Keratinocyte (primary cell): ENCODE results near the gene NGF. TPM values are rescaled to one million over a fixed set of nuclear protein-coding genes. Genes with fewer than 3 reads are reported as not detected.

ENCODE experiments used
- DNase-seq: peaks from one replicate; pipeline ENCODE4 v3.0.0-alpha.2; 2011; ENCODE audit warnings: low read depth, missing footprints, low spot score
- FAIRE-seq: peaks from 2 replicates; lab custom pipeline; 2011; peaks lifted over from hg19 to GRCh38; lab: Jason Lieb, UNC
- H2AFZ ChIP-seq: 2 replicates; pipeline ENCODE4 v1.6.0; 2012; ENCODE audit warnings: low read length, control low read depth, inconsistent platforms; ENCODE audit not compliant: control insufficient read depth
- H3K27ac ChIP-seq: 2 replicates; pipeline ENCODE4 v1.5.1; 2011; ENCODE audit warnings: low read length; ENCODE audit not compliant: control insufficient read depth, insufficient read depth
- H3K27me3 ChIP-seq: 3 replicates; pipeline ENCODE4 v1.6.0; 2011; ENCODE audit warnings: low read length; ENCODE audit not compliant: control insufficient read depth, insufficient read depth; ENCODE audit errors: extremely low read depth
- H3K36me3 ChIP-seq, 2 experiments: 2 replicates in 1 of 2; 3 replicates in 1 of 2; pipeline ENCODE4 v1.5.1; 2011; ENCODE audit warnings: low read length in 2 of 2, mild to moderate bottlenecking in 1 of 2; ENCODE audit not compliant: control insufficient read depth in 2 of 2, insufficient read depth in 2 of 2; ENCODE audit errors: extremely low read depth in 1 of 2
- H3K4me1 ChIP-seq: 3 replicates; pipeline ENCODE4 v1.5.1; 2011; ENCODE audit warnings: low read length; ENCODE audit not compliant: control insufficient read depth, insufficient read depth; ENCODE audit errors: extremely low read depth
- H3K4me2 ChIP-seq: 3 replicates; pipeline ENCODE4 v1.6.0; 2011; ENCODE audit warnings: low read depth, low read length; ENCODE audit not compliant: control insufficient read depth, insufficient read depth; ENCODE audit errors: extremely low read depth
- H3K4me3 ChIP-seq, 3 experiments: fragments of 200-600 bp in 1 of 3; sonication (generic) in 1 of 3; 2 replicates in 2 of 3; 3 replicates in 1 of 3; pipeline ENCODE4 v1.5.1; 2011 to 2016; ENCODE audit warnings: low read length in 3 of 3, mild to moderate bottlenecking in 3 of 3, control low read depth in 2 of 3, inconsistent platforms in 1 of 3, low read depth in 1 of 3, mixed read lengths in 1 of 3, mixed run types in 1 of 3, moderate library complexity in 1 of 3; ENCODE audit not compliant: control insufficient read depth in 2 of 3, insufficient read depth in 2 of 3; ENCODE audit errors: extremely low read depth in 1 of 3
- H3K79me2 ChIP-seq: 2 replicates; pipeline ENCODE4 v1.6.0; 2012; ENCODE audit warnings: low read length; ENCODE audit not compliant: control insufficient read depth, insufficient read depth
- H3K9ac ChIP-seq: 3 replicates; pipeline ENCODE4 v1.6.0; 2011; ENCODE audit warnings: low read length; ENCODE audit not compliant: control insufficient read depth, insufficient read depth; ENCODE audit errors: extremely low read depth
- H3K9me1 ChIP-seq: 3 replicates; pipeline ENCODE4 v1.6.0; 2011; ENCODE audit warnings: low read length; ENCODE audit not compliant: control insufficient read depth, insufficient read depth; ENCODE audit errors: extremely low read depth
- H3K9me3 ChIP-seq: 2 replicates; pipeline ENCODE4 v1.5.1; 2012; ENCODE audit warnings: low read depth, low read length; ENCODE audit not compliant: control insufficient read depth
- H4K20me1 ChIP-seq: 3 replicates; pipeline ENCODE4 v1.6.0; 2011; ENCODE audit warnings: low read length; ENCODE audit not compliant: control insufficient read depth, insufficient read depth; ENCODE audit errors: extremely low read depth
- EZH2 ChIP-seq: IDR thresholded peaks from one replicate; pipeline ENCODE4 v1.6.1; 2012; ENCODE audit warnings: inconsistent platforms, mild to moderate bottlenecking, low read length, moderate library complexity
- dilution Hi-C: fragments of 300-500 bp; cut with MboI; formaldehyde crosslinking; loops from one replicate; pipeline ENCODE4 v1.7.0; 2020; ENCODE audit warnings: low sequenced_read_pairs; ENCODE audit not compliant: extremely low pct_ligation_motif_present
- polyA plus RNA-seq, 5 experiments: library from polyadenylated mRNA; depleted of rRNA in 3 of 5; stranded (reverse) in 3 of 5; stranded (forward) in 1 of 5; unstranded in 1 of 5; fragments of >200 nt; gene quantifications; 1 replicate in 1 of 5; 2 replicates in 3 of 5; 3 replicates in 1 of 5; pipeline versions ENCODE4 v1.2.1 to v1.2.3, GENCODE V29; 2011 to 2012; ENCODE audit warnings: missing spikeins in 2 of 5, low read depth in 1 of 5, low replicate concordance in 1 of 5
- TF ChIP-seq, protein P1 (sequence below), 3 experiments: IDR thresholded peaks in 1 of 3; conservative IDR thresholded peaks in 1 of 3; optimal IDR thresholded peaks in 1 of 3; 2 replicates in 2 of 3; 3 replicates in 1 of 3; pipeline versions ENCODE3 to v1.5.1; 2011; ENCODE audit warnings: low read length in 3 of 3, mild to moderate bottlenecking in 3 of 3, moderate library complexity in 2 of 3, control low read depth in 1 of 3, inconsistent platforms in 1 of 3; ENCODE audit not compliant: insufficient read depth in 2 of 3; ENCODE audit errors: extremely low read depth in 1 of 3

The NGF gene
- polyA plus RNA-seq, 1 donor (not counting 4 experiments of a cell fraction or from before 2014, with no cell fraction given) = 1.2 TPM

DNA sequence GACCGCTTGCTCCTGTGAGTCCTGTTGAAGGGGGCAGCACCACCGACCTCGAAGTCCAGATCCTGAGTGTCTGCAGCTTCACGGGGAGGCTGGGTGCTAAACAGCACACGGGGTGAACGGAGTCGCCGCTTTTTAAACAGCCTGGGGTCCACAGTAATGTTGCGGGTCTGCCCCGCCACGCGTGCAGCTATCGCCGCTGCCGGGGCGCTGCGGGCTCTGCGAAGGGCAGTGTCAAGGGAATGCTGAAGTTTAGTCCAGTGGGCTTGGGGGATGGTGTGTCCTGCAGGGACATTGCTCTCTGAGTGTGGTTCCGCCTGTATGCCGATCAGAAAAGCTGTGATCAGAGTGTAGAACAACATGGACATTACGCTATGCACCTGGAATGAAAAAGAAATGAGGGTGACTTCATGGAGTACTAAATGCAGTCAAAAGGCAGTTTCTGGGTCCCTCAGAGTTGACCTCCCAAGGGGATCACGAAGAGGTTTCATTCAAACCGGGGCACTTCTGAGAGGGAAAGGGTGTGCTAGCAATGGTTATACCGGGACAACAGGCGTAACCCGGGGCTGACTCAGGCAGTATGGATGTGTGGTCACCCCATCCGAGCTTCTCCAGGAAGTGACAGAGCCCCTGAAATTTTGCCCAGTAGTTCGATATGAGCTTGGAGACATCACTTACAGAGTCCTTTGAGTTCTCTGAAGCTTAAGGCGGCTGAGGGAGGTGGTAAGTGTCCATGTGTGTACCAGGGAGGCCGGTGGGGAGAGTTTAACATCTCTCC lies 51.4 kb downstream of the NGF start:
- H3K9ac ChIP-seq = no peak overlapping the region
- H3K27me3 ChIP-seq = no peaks in the 10 kb centered on the region
- H4K20me1 ChIP-seq = no peaks in the 10 kb centered on the region
- no peak overlapping the region for H2AFZ ChIP-seq
- H3K4me3 ChIP-seq = no peak overlapping the region
- DNase-seq = no peak
- dilution Hi-C loops = no loop called here
- TF ChIP-seq, protein P1, sequence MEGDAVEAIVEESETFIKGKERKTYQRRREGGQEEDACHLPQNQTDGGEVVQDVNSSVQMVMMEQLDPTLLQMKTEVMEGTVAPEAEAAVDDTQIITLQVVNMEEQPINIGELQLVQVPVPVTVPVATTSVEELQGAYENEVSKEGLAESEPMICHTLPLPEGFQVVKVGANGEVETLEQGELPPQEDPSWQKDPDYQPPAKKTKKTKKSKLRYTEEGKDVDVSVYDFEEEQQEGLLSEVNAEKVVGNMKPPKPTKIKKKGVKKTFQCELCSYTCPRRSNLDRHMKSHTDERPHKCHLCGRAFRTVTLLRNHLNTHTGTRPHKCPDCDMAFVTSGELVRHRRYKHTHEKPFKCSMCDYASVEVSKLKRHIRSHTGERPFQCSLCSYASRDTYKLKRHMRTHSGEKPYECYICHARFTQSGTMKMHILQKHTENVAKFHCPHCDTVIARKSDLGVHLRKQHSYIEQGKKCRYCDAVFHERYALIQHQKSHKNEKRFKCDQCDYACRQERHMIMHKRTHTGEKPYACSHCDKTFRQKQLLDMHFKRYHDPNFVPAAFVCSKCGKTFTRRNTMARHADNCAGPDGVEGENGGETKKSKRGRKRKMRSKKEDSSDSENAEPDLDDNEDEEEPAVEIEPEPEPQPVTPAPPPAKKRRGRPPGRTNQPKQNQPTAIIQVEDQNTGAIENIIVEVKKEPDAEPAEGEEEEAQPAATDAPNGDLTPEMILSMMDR (optimal IDR thresholded peaks at IDR 0.05 in 1 of 3, IDR thresholded peaks at IDR 0.05 in 1 of 3, conservative IDR thresholded peaks at IDR 0.05 in 1 of 3; ENCODE audit: extremely low read depth in 1 of 3, insufficient read depth in 2 of 3, low read length in 3 of 3) = no peak
- no peak for TF ChIP-seq EZH2
- no peaks in the 10 kb centered on the region for H3K36me3 ChIP-seq
- FAIRE-seq = no peak
- no peak overlapping the region for H3K27ac ChIP-seq
- no peaks in the 10 kb centered on the region for H3K9me1 ChIP-seq
- H3K9me3 ChIP-seq = no peaks in the 10 kb centered on the region
- H3K4me1 ChIP-seq = no peaks in the 10 kb centered on the region
- no peak overlapping the region for H3K4me2 ChIP-seq
- H3K79me2 ChIP-seq = no peaks in the 10 kb centered on the region

DNA sequence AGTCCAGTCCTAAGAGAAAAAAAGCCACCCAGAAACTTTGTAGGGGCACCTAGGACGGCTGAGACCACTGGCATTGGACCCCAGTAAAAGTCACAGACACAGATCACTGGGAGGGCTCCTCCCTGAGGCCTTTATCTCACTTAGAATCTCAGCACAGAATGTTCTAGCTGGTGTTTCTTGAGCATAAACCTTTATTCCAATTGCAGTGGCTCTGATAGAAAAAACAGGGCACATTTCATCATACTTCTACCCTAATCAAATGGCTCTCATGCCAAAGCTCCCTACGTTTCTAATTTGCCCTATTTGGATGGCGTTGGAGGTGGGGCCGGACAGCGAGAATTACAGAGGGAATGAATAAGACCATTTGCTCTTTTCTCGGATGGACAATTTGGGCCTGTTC lies 53.8 kb downstream of the NGF start:
- FAIRE-seq = no peak
- H3K27ac ChIP-seq = no peak overlapping the region

More for the DNA sequence above, 53.8 kb downstream of the NGF start:
- no peak overlapping the region for H3K9ac ChIP-seq
- H3K4me1 ChIP-seq = no peaks in the 10 kb centered on the region
- H3K27me3 ChIP-seq = no peaks in the 10 kb centered on the region
- H2AFZ ChIP-seq = no peak overlapping the region
- H3K9me3 ChIP-seq = no peaks in the 10 kb centered on the region
- dilution Hi-C loops = no loop called here
- no peaks in the 10 kb centered on the region for H3K9me1 ChIP-seq
- no peaks in the 10 kb centered on the region for H3K79me2 ChIP-seq
- no peak overlapping the region for H3K4me2 ChIP-seq
- no peak for TF ChIP-seq EZH2
- TF ChIP-seq, protein P1 (optimal IDR thresholded peaks at IDR 0.05 in 1 of 3, IDR thresholded peaks at IDR 0.05 in 1 of 3, conservative IDR thresholded peaks at IDR 0.05 in 1 of 3; ENCODE audit: extremely low read depth in 1 of 3, insufficient read depth in 2 of 3, low read length in 3 of 3) = no peak
- H3K36me3 ChIP-seq = no peaks in the 10 kb centered on the region
- H3K4me3 ChIP-seq = no peak overlapping the region
- no peaks in the 10 kb centered on the region for H4K20me1 ChIP-seq
- DNase-seq = no peak
